Measurements from ENCODE around the gene PCNP.

- TF ChIP-seq CTCF (conservative IDR thresholded peaks at IDR 0.05; ENCODE audit: low read length) (no peak), EZH2phosphoT487 (IDR thresholded peaks at IDR 0.05; ENCODE audit: borderline replicate concordance, low read depth, low read length) (no peak)
Observed at GRCh38 chr3:101533603-101533968, 40.4 kb upstream of the PCNP start.
